Stomach (tissue), 4 donors: Measurements from ENCODE around the gene SURF2.

ENCODE experiments used
- CTCF ChIP-seq, 7 experiments: fragments of 450-650 bp in 4 of 7; fragments of 200-600 bp in 3 of 7; sonication (generic) in 3 of 7; IDR thresholded peaks; one replicate each; pipeline ENCODE4 v1.5.1; 2016 to 2019; ENCODE audit warnings: antibody characterized with exemption in 7 of 7, control low read depth in 2 of 7, mild to moderate bottlenecking in 1 of 7
- POLR2A ChIP-seq, 4 donors: fragments of 450-650 bp; IDR thresholded peaks; one replicate each; pipeline ENCODE4 v1.6.1; 2016; ENCODE audit warnings: antibody characterized with exemption in 4 of 4, control low read depth in 2 of 4, mild to moderate bottlenecking in 1 of 4, moderate library complexity in 1 of 4
- POLR2AphosphoS5 ChIP-seq, 3 donors: sonication (generic); formaldehyde crosslinking; IDR thresholded peaks; one replicate each; pipeline ENCODE4 v1.6.1; 2016; ENCODE audit warnings: antibody characterized with exemption in 3 of 3

- TF ChIP-seq POLR2A (IDR thresholded peaks at IDR 0.05) (no peak), CTCF (IDR thresholded peaks at IDR 0.05) (peak in 1 of 7 experiments; percentile 10), POLR2AphosphoS5 (IDR thresholded peaks at IDR 0.05) (peak; percentile 52 to 93 (median 81))
Observed at GRCh38 chr9:133356391-133357091, at the start of gene SURF2, which contains the start of gene SURF1.
